Adrenal gland (tissue), 12 donors: ENCODE data around the gene B4GAT1. TPM values are rescaled to one million over a fixed set of nuclear protein-coding genes. Genes with fewer than 3 reads are reported as not detected.

Experiments used
- DNase-seq, 7 donors: peaks; one replicate each; pipeline ENCODE4 v3.0.0-alpha.2; 2019 to 2020
- H3K27ac ChIP-seq, 5 donors: fragments of 200-600 bp; sonication (generic) in 4 of 5; 1 replicate in 3 of 5; 2 replicates in 2 of 5; pipeline versions ENCODE4 v1.5.1 to v1.8.0; 2016 to 2020; ENCODE audit warnings: mild to moderate bottlenecking in 1 of 5
- H3K27me3 ChIP-seq: fragments of 200-600 bp; 2 replicates; pipeline ENCODE4 v1.8.0; 2021
- H3K36me3 ChIP-seq, 2 donors: fragments of 200-600 bp; replicated peaks in 1 of 2; 1 replicate in 1 of 2; 2 replicates in 1 of 2; pipeline versions ENCODE4 v1.5.1 to v1.8.0; 2018 to 2022
- H3K4me1 ChIP-seq, 2 donors: fragments of 200-600 bp; replicated peaks in 1 of 2; 1 replicate in 1 of 2; 2 replicates in 1 of 2; pipeline versions ENCODE4 v1.5.1 to v1.8.0; 2018 to 2021
- H3K4me3 ChIP-seq, 4 donors: fragments of 200-600 bp; sonication (generic) in 3 of 4; one replicate each; pipeline ENCODE4 v1.5.1; 2016 to 2018
- H3K9me3 ChIP-seq, 3 donors: fragments of 200-600 bp; sonication (generic) in 1 of 3; replicated peaks in 1 of 3; 1 replicate in 2 of 3; 2 replicates in 1 of 3; pipeline versions ENCODE4 v1.5.1 to v1.8.0; 2016 to 2021
- CTCF ChIP-seq, 6 experiments: fragments of 450-650 bp in 4 of 6; fragments of 200-600 bp in 2 of 6; sonication (generic) in 1 of 6; IDR thresholded peaks; 1 replicate in 5 of 6; 2 replicates in 1 of 6; pipeline versions ENCODE4 v1.5.1 to v1.8.0; 2016 to 2021; ENCODE audit warnings: antibody characterized with exemption in 6 of 6, mild to moderate bottlenecking in 2 of 6, moderate library complexity in 1 of 6
- POLR2A ChIP-seq, 2 donors: fragments of 450-650 bp; IDR thresholded peaks; one replicate each; pipeline ENCODE4 v1.6.1; 2017; ENCODE audit warnings: antibody characterized with exemption in 2 of 2, mild to moderate bottlenecking in 2 of 2, moderate library complexity in 1 of 2
- WGBS, 4 donors: extraction: QIAGEN DNeasy Blood & Tissue Kit in 2 of 4; methylation state at CpG; one replicate each; pipeline versions ENCODE4 v1.1.5 to v1.1.7; 2013 to 2017; 5-methylcytosine and 5-hydroxymethylcytosine counted together
- intact Hi-C, 2 donors: fragments of 100-400 bp; cut with DNase I; formaldehyde crosslinking; loops; one replicate each; pipeline versions ENCODE4 v1.14.1 to v1.15.0; 2022 to 2023
- polyA plus RNA-seq, 3 donors: library from polyadenylated mRNA; stranded (reverse); fragments of 200-250 nt in 2 of 3; fragments of 350-450 nt in 1 of 3; fragmentation: Illumina TruSeq in 1 of 3; extraction: RNeasy Lipid Tissue Mini Kit (QIAGEN cat#74804) in 1 of 3; gene quantifications; one replicate each; pipeline ENCODE4 v1.2.3, GENCODE V29; 2013 to 2014
- total RNA-seq, 9 donors: library from RNA; depleted of rRNA in 4 of 9; stranded (reverse); fragments of >200 nt in 4 of 9; fragments of 120-200 nt in 1 of 9; fragmentation: NEBNext Ultra II Directional in 1 of 9; extraction: Animal tissue kit (Norgen Biotek cat#: 25700) in 1 of 9; gene quantifications; one replicate each; pipeline versions ENCODE4 v1.1.0 to v1.2.4, GENCODE V29; 2013 to 2023
- donor health status: healthy with polysubstance abuse.
- donor health status: Bipolar disorder and iron deficiency.
- donor health status: DM: yes; HTN: yes; CAD: no.
- donor health status: DM: no; HTN: no; CAD: no.
- donor health status: DM: no; HTN: no; CAD: no.
- donor health status: DM: yes; HTN: yes; CAD: no.

B4GAT1 gene
- total and polyA plus RNA-seq, 12 donors: 20.8 to 115 (median 44.0) TPM

GRCh38 chr11:66328031-66328301 lies 19.5 kb downstream of the B4GAT1 start:
- intact Hi-C loops: no loop called here
- TF ChIP-seq CTCF (IDR thresholded peaks at IDR 0.05): no peak
- no peak for TF ChIP-seq POLR2A (IDR thresholded peaks at IDR 0.05)
- no peaks in the 10 kb centered on the region for H3K9me3 ChIP-seq
- H3K4me1 ChIP-seq: peaks cover 0 to 17% of the 10 kb centered on the region in 2 donors
- H3K27ac ChIP-seq: peak overlapping the region in 2 of 5 donors; percentile 45 to 73
- 40 to 67% (median 56%) methylated on average over 1 to 3 of the region's 3 CpGs for WGBS, 4 donors
- no peak for DNase-seq
- peaks cover 0 to 7% of the 10 kb centered on the region in 2 donors for H3K36me3 ChIP-seq
- no peak overlapping the region for H3K4me3 ChIP-seq
- H3K27me3 ChIP-seq: no peaks in the 10 kb centered on the region

- Histone ChIP-seq H3K9me3 (no peaks in the 10 kb centered on the region), H3K27ac (peak overlapping the region in 2 of 5 donors; percentile 57 to 73), H3K4me1 (peaks cover 0 to 17% of the 10 kb centered on the region in 2 donors), H3K4me3 (no peak overlapping the region), H3K27me3 (no peaks in the 10 kb centered on the region), H3K36me3 (peaks cover 0 to 3% of the 10 kb centered on the region in 2 donors)
- no peak for DNase-seq
- intact Hi-C loops: no loop called here
- 68 to 84% (median 75%) methylated on average over 9 to 10 of the region's 10 CpGs for WGBS, 4 donors
- TF ChIP-seq POLR2A (IDR thresholded peaks at IDR 0.05) (no peak), CTCF (IDR thresholded peaks at IDR 0.05) (no peak)
These were observed 20.0 kb downstream of the B4GAT1 start for GRCh38 chr11:66327171-66328030.

- DNase-seq: peak in 1 of 7 donors; percentile 43
These were observed 20.9 kb downstream of the B4GAT1 start for GRCh38 chr11:66326261-66327111.

More at GRCh38 chr11:66326261-66327111, 20.9 kb downstream of the B4GAT1 start:
- Histone ChIP-seq H3K4me1 (peaks cover 0 to 17% of the 10 kb centered on the region in 2 donors), H3K4me3 (no peak overlapping the region), H3K9me3 (no peaks in the 10 kb centered on the region), H3K27ac (peak overlapping the region in 2 of 5 donors; percentile 57 to 73), H3K27me3 (no peaks in the 10 kb centered on the region), H3K36me3 (no peaks in the 10 kb centered on the region)
- TF ChIP-seq CTCF (IDR thresholded peaks at IDR 0.05): no peak
- TF ChIP-seq POLR2A (IDR thresholded peaks at IDR 0.05): no peak
- WGBS, 4 donors: 49 to 63% (median 56%) methylated on average over 1 to 21 of the region's 21 CpGs
- intact Hi-C loops: no loop called here
